T-cell (primary cell): ENCODE measurements around the gene KANSL2. TPM values are rescaled to one million over a fixed set of nuclear protein-coding genes. Genes with fewer than 3 reads are reported as not detected.
"Not testable (repeated sequence)": the region's sequence is repeated elsewhere in the genome, so short reads cannot be mapped to it uniquely, and the experiment has no call there.

Experiments used
- ATAC-seq, 4 experiments: fragments of 200-7000 bp in 3 of 4; fragments of 150-1000 bp in 1 of 4; cut with Tn5 transposase; replicated peaks in 1 of 4; 1 replicate in 3 of 4; 2 replicates in 1 of 4; pipeline ENCODE4 v1.10.0; 2021; ENCODE audit warnings: moderate library complexity in 3 of 4, mild to moderate bottlenecking in 2 of 4, moderate number of reproducible peaks in 1 of 4
- CTCF ChIA-PET, 2 donors: fragments of 300-600 bp; sonication (Branson Sonifier 250); formaldehyde crosslinking; loops; one replicate each; lab custom pipeline; 2022; ENCODE audit warnings: antibody characterized with exemption in 2 of 2; lab: Charles Lee
- POLR2A ChIA-PET, 2 donors: fragments of 300-600 bp; sonication (Branson Sonifier 250); formaldehyde crosslinking; loops; one replicate each; lab custom pipeline; 2022; ENCODE audit warnings: antibody characterized with exemption in 2 of 2; lab: Charles Lee
- DNase-seq, 35 experiments: peaks; one replicate each; pipeline versions ENCODE4 v3.0.0 to v3.0.0-alpha.2; 2013 to 2023
- H3K27ac ChIP-seq: one replicate; pipeline ENCODE4 v1.5.1; 2013; ENCODE audit warnings: low read length
- H3K27me3 ChIP-seq, 2 experiments: replicated peaks in 1 of 2; 1 replicate in 1 of 2; 2 replicates in 1 of 2; pipeline versions ENCODE4 v1.6.1 to v1.7.0; 2013; ENCODE audit warnings: low read length in 1 of 2, mixed read lengths in 1 of 2; ENCODE audit not compliant: control insufficient read depth in 2 of 2, insufficient read depth in 2 of 2; ENCODE audit errors: extremely low read depth in 1 of 2
- H3K36me3 ChIP-seq, 2 donors: 1 replicate in 1 of 2; 2 replicates in 1 of 2; pipeline versions ENCODE4 v1.6.1 to v1.7.0; 2013; ENCODE audit warnings: low read length in 1 of 2; ENCODE audit not compliant: control insufficient read depth in 2 of 2, insufficient read depth in 1 of 2; ENCODE audit errors: extremely low read depth in 1 of 2
- H3K4me1 ChIP-seq, 2 experiments: 1 replicate in 1 of 2; 2 replicates in 1 of 2; pipeline versions ENCODE4 v1.6.1 to v1.7.0; 2013; ENCODE audit warnings: low read length in 2 of 2, mixed read lengths in 1 of 2; ENCODE audit not compliant: insufficient read depth in 2 of 2, control insufficient read depth in 1 of 2; ENCODE audit errors: extremely low read depth in 1 of 2
- H3K4me3 ChIP-seq, 2 donors: 1 replicate in 1 of 2; 2 replicates in 1 of 2; pipeline versions ENCODE4 v1.5.1 to v1.7.0; 2013; ENCODE audit warnings: mild to moderate bottlenecking in 2 of 2, low read length in 1 of 2, moderate library complexity in 1 of 2; ENCODE audit not compliant: control insufficient read depth in 1 of 2; ENCODE audit errors: extremely low read depth in 1 of 2
- H3K9me3 ChIP-seq: 2 replicates; pipeline ENCODE4 v1.7.0; 2013
- H3K27ac Mint-ChIP-seq, 2 donors: one replicate each; pipeline ENCODE4 v1.8.0; 2020 to 2021; ENCODE audit warnings: mild to moderate bottlenecking in 2 of 2, mixed read lengths in 2 of 2
- H3K27me3 Mint-ChIP-seq, 2 donors: one replicate each; pipeline ENCODE4 v1.8.0; 2021 to 2022; ENCODE audit warnings: mixed read lengths in 2 of 2
- H3K36me3 Mint-ChIP-seq: one replicate; pipeline ENCODE4 v1.8.0; 2021; ENCODE audit warnings: mixed read lengths
- H3K4me1 Mint-ChIP-seq, 3 donors: one replicate each; pipeline ENCODE4 v1.8.0; 2020 to 2022; ENCODE audit warnings: mixed read lengths in 3 of 3, mild to moderate bottlenecking in 1 of 3
- H3K4me3 Mint-ChIP-seq, 3 donors: one replicate each; pipeline ENCODE4 v1.8.0; 2020 to 2022; ENCODE audit warnings: mild to moderate bottlenecking in 3 of 3, mixed read lengths in 3 of 3, moderate library complexity in 3 of 3
- H3K9me3 Mint-ChIP-seq, 3 donors: one replicate each; pipeline ENCODE4 v1.8.0; 2020 to 2022; ENCODE audit warnings: mixed read lengths in 3 of 3
- WGBS: methylation state at CpG from one replicate; pipeline ENCODE4 v1.1.5; 2013; ENCODE audit warnings: missing lambda C conversion rate; ENCODE audit not compliant: insufficient coverage; 5-methylcytosine and 5-hydroxymethylcytosine counted together
- total RNA-seq, 35 experiments: library from RNA in 6 of 35; stranded (reverse) in 6 of 35; fragments of 120-200 nt in 1 of 35; gene quantifications; one replicate each; pipeline versions ENCODE4 v1.2.1 to v1.2.4 and lab custom pipeline; 2013 to 2026

Gene KANSL2
- total RNA-seq, 5 donors from 2014 or later (not counting 1 experiment from before 2014, with no cell fraction given) = 64.1 to 118 (median 66.4) TPM

DNA sequence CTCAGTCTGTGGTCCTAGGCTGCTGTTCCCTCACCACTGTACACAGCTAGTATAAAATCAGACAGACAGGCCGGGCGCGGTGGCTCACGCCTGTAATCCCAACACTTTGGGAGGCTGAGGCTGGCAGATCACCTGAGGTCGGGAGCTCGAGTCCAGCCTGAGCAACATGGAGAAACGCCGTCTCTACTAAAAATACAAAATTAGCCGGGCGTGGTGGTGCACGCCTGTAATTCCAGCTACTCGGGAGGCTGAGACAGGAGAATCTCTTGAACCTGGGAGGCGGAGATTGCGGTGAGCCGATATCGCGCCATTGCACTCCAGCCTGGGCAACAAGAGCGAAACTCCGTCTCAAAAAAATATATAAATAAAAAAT, 481 bp upstream of the KANSL2 start:
- not testable (repeated sequence) for H3K27me3 Mint-ChIP-seq, H3K27me3 ChIP-seq, H3K9me3 Mint-ChIP-seq, H3K9me3 ChIP-seq, H3K27ac ChIP-seq
- Mint-ChIP-seq H3K4me1 (peaks cover 37 to 46% (median 38%) of the 10 kb centered on the region in 3 donors), H3K27ac (peak overlapping the region; percentile 98), H3K36me3 (peaks cover 28% of the 10 kb centered on the region), H3K4me3 (peak overlapping the region; percentile 95 to 98 (median 96))
- peak in 1 of 4 experiments; percentile 4 for ATAC-seq
- H3K4me1 ChIP-seq = peaks cover 29 to 30% of the 10 kb centered on the region in 2 experiments
- DNase-seq = peak in 1 of 35 experiments; percentile 4
- H3K36me3 ChIP-seq = peaks cover 3 to 27% of the 10 kb centered on the region in 2 donors
- ChIA-PET POLR2A (interaction anchor here (0.5 to 1.8 kb wide), 8 partner anchors 11 to 525 kb away, joined by 3 to 12 read pairs (median 4); partner anchors contain the start of genes ASB8 (in 1 of the 2) and DDX23 (in 1 of the 2)), CTCF (interaction anchor here in 1 of 2 donors (1.1 to 1.3 kb wide), 2 partner anchors 34 to 169 kb away, joined by 3 to 4 read pairs; partner anchors contain the start of genes CCNT1 and DDX23)
- peak overlapping the region; percentile 88 to 92 for H3K4me3 ChIP-seq
- WGBS = 2% methylated on average over 11 of the region's 19 CpGs

DNA sequence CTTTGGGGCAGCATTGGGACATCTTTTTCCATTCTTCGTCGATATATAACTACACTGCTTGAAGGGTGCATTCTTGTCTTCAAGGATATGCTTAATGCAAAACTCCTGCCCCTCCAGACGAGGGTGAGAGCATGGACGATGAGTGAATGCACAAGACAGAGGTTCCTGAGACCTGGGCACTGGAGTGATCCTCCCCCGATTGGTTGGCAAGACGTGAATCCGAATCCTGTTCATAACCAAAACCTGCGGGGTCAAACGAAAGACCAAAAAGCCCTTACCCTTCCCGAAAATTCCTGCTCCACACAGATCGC, 684 bp downstream of the KANSL2 start:
- ChIA-PET CTCF (interaction anchor here in 1 of 2 donors (1.3 kb wide), 1 partner anchor 35 kb away, joined by 3 read pairs; the partner anchor contains the start of gene CCNT1), POLR2A (interaction anchor here (0.5 to 1.8 kb wide), 6 partner anchors 10 to 171 kb away, joined by 3 to 12 read pairs (median 4); partner anchors contain the start of gene DDX23 (in 1 of the 2))
- Histone ChIP-seq H3K27ac (peak overlapping the region; percentile 92), H3K4me1 (peaks cover 32 to 35% of the 10 kb centered on the region in 2 experiments), H3K36me3 (peaks cover 3 to 34% of the 10 kb centered on the region in 2 donors), H3K9me3 (no peaks in the 10 kb centered on the region), H3K27me3 (no peaks in the 10 kb centered on the region), H3K4me3 (peak overlapping the region; percentile 88 to 92)
- Mint-ChIP-seq H3K36me3 (peaks cover 32% of the 10 kb centered on the region), H3K9me3 (no peaks in the 10 kb centered on the region), H3K27me3 (no peaks in the 10 kb centered on the region), H3K27ac (peak overlapping the region; percentile 98), H3K4me1 (peaks cover 43 to 56% (median 48%) of the 10 kb centered on the region in 3 donors), H3K4me3 (peak overlapping the region; percentile 95 to 98 (median 96))
- under 1% methylated on average over 9 of the region's 11 CpGs for WGBS
- DNase-seq (peak in 1 of 35 experiments; percentile 3), ATAC-seq (no peak)

DNA sequence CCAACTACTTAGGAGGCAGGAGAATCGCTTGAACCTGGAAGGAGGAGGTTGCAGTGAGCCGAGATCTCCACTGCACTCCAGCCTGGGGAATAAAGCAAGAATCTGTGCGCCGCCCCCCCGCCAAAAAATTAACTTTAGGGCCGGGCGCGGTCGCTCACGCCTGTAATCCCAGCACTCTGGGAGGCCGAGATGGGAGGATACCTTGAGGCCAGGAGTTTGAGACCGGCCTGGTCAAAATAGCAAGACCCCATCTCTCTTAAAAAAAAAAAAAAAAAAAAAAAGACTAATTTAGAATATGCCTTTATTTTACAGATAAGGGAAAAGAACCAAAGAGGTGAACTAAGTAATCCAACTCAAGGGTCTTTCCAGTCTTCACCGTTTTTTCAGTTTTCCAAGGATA, 1.2 kb downstream of the KANSL2 start:
- Mint-ChIP-seq H3K36me3 (peaks cover 32% of the 10 kb centered on the region), H3K27ac (peak overlapping the region; percentile 98), H3K4me3 (peak overlapping the region; percentile 95 to 98 (median 96)), H3K27me3 (no peaks in the 10 kb centered on the region), H3K9me3 (no peaks in the 10 kb centered on the region), H3K4me1 (peaks cover 47 to 61% (median 52%) of the 10 kb centered on the region in 3 donors)
- ATAC-seq (no peak), DNase-seq (no peak)
- H3K36me3 ChIP-seq = peaks cover 3 to 39% of the 10 kb centered on the region in 2 donors
- no peaks in the 10 kb centered on the region for H3K9me3 ChIP-seq
- no peaks in the 10 kb centered on the region for H3K27me3 ChIP-seq
- H3K27ac ChIP-seq = no peak overlapping the region
- WGBS = 79% methylated on average over 6 of the region's 13 CpGs
- ChIA-PET CTCF (no interaction called here), POLR2A (interaction anchor here in 1 of 2 donors (0.6 kb wide), 1 partner anchor 331 kb away, joined by 3 read pairs; no protein-coding TSS in a partner anchor)
- peaks cover 32 to 35% of the 10 kb centered on the region in 2 experiments for H3K4me1 ChIP-seq
- H3K4me3 ChIP-seq = peak overlapping the region; percentile 88 to 92

DNA sequence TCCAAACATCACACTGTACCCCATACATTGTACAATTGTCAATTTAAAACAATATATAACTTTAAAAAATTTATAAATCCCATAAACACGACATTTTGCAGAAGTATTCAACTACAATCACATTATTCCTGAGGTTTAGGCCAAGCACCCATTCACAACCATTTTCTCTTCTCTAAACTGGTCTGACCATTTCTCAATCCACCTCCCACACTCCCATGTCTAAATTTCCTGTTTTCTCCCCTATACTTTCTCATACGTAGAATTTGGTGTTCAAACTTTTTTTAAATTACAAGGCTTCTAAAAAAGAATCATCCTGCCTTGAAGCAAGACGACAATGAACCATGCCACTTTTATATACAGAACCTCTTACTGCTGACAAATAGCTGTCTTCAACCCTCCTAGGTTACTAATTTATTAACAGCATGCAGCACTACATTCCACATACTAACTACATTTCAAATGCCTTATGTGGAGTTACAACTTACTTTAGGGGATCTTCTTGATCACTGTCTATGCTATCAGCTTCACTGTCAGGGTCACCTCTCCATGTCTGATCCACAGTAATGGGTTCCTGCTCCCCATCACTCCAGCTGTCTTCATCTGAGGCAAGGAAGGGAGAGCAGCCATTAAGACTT, 3.4 kb downstream of the KANSL2 start:
- H3K4me3 Mint-ChIP-seq = peak overlapping the region; percentile 65 to 96 (median 68)
- H3K27ac Mint-ChIP-seq = peak overlapping the region; percentile 63 to 69
- peaks cover 51 to 65% (median 56%) of the 10 kb centered on the region in 3 donors for H3K4me1 Mint-ChIP-seq
- peaks cover 3 to 47% of the 10 kb centered on the region in 2 donors for H3K36me3 ChIP-seq
- WGBS = 35% methylated on average over 3 of the region's 3 CpGs
- no peaks in the 10 kb centered on the region for H3K27me3 Mint-ChIP-seq
- no peaks in the 10 kb centered on the region for H3K9me3 Mint-ChIP-seq
- ATAC-seq (no peak), DNase-seq (no peak)
- peak overlapping the region; percentile 21 for H3K27ac ChIP-seq
- no peaks in the 10 kb centered on the region for H3K27me3 ChIP-seq
- ChIA-PET CTCF (no interaction called here), POLR2A (interaction anchor here in 1 of 2 donors (0.7 kb wide), 1 partner anchor 57 kb away, joined by 3 read pairs; no protein-coding TSS in a partner anchor)
- peaks cover 32 to 39% of the 10 kb centered on the region in 2 experiments for H3K4me1 ChIP-seq
- H3K36me3 Mint-ChIP-seq = peaks cover 32% of the 10 kb centered on the region
- peak overlapping the region in 1 of 2 donors; percentile 4 for H3K4me3 ChIP-seq
- H3K9me3 ChIP-seq = no peaks in the 10 kb centered on the region

DNA sequence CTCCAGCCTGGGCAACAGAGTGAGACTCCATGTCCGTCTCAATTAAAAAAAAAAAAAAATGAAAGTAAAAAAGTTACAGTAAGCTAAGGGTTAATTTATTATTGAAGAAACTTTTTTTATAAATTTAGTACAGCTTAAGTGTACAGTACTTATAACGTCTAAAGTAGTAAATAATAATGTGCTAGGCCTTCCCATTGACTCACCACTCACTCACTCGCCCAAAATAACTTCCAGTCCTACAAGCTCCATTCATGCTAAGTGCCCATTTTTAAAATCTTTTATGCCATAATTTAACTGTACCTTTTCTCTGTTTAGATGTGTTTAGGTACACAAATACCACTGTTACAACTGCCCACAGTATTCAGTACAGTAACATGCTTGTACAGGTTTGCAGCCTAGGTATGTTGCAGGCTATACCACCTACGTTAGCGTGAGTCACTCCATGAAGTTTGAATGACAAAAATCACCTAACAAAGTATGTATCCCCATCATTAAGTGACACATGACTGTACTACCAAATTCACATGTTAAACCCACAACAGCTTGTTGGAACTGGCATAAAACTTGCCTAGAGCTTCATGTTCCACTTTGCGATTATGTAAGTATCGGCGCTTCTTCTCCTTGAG, 10.7 kb downstream of the KANSL2 start:
- no peak for ATAC-seq
- H3K36me3 ChIP-seq = peaks cover 7 to 78% of the 10 kb centered on the region in 2 donors
- Mint-ChIP-seq H3K27me3 (no peaks in the 10 kb centered on the region), H3K36me3 (peaks cover 22% of the 10 kb centered on the region), H3K27ac (no peak overlapping the region), H3K4me1 (peaks cover 14 to 18% (median 17%) of the 10 kb centered on the region in 3 donors), H3K4me3 (no peak overlapping the region), H3K9me3 (no peaks in the 10 kb centered on the region)
- ChIA-PET POLR2A (interaction anchor here (0.6 to 1.1 kb wide), 4 partner anchors 11 to 55 kb away, joined by 3 to 4 read pairs (median 3); partner anchors contain the start of gene KANSL2 (in 1 of the 2)), CTCF (interaction anchor here in 1 of 2 donors (0.6 kb wide), 2 partner anchors 110 to 966 kb away, joined by 3 read pairs; no protein-coding TSS in a partner anchor)
- DNase-seq = no peak
- H3K4me3 ChIP-seq = no peak overlapping the region
- peaks cover 0 to 4% of the 10 kb centered on the region in 2 experiments for H3K4me1 ChIP-seq
- no peak overlapping the region for H3K27ac ChIP-seq
- no peaks in the 10 kb centered on the region for H3K9me3 ChIP-seq
- 100% methylated on average over 3 of the region's 8 CpGs for WGBS
- no peaks in the 10 kb centered on the region for H3K27me3 ChIP-seq

DNA sequence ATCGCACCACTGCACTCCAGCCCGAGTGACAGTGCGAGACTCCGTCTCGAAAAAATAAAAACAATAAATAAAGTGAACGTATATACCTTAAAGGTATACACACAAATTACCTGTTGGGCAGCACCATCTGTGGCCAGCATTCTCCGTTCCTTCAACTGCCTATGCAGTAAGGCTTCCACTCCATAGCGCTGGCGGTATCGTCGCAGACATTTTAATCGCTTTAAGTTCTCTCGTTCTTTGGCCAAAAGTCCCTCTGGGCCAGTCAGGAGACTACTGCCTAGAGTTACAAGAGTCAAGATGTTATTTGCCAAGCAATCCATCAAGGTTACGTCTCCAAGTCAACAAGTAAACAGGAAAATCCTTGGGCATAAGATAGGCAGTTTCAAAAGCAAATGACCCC, 13.0 kb downstream of the KANSL2 start:
- peaks cover 7 to 84% of the 10 kb centered on the region in 2 donors for H3K36me3 ChIP-seq
- ATAC-seq = no peak
- CTCF ChIA-PET = no interaction called here
- no peak overlapping the region for H3K4me3 ChIP-seq
- no peaks in the 10 kb centered on the region for H3K27me3 ChIP-seq
- Mint-ChIP-seq H3K27me3 (no peaks in the 10 kb centered on the region), H3K4me1 (peaks cover 6 to 10% (median 8%) of the 10 kb centered on the region in 3 donors), H3K36me3 (peaks cover 26% of the 10 kb centered on the region), H3K9me3 (no peaks in the 10 kb centered on the region), H3K4me3 (no peak overlapping the region), H3K27ac (no peak overlapping the region)
- POLR2A ChIA-PET = no interaction called here
- DNase-seq = no peak
- H3K4me1 ChIP-seq = peaks cover 0 to under 1% of the 10 kb centered on the region in 2 experiments
- 97% methylated on average over 9 of the region's 14 CpGs for WGBS
- no peak overlapping the region for H3K27ac ChIP-seq
- H3K9me3 ChIP-seq = no peaks in the 10 kb centered on the region
